GM18502 (cell line): ENCODE data around the gene VASH2.
A peak's percentile ranks its signal among the peaks of the same experiment; 100 is the strongest.
"Not testable (repeated sequence)": the region's sequence is repeated elsewhere in the genome, so short reads cannot be mapped to it uniquely, and the experiment has no call there.

Experiments used
- ATAC-seq: cut with Tn5 transposase; IDR thresholded peaks from one replicate; pipeline ENCODE4 v1.9.1; 2021; ENCODE audit warnings: mild to moderate bottlenecking; ENCODE audit not compliant: unreplicated experiment, poor library complexity

The VASH2 gene

GRCh38 chr1:212954514-212954913 lies 4.2 kb downstream of the VASH2 start:
- ATAC-seq: no peak

- ATAC-seq: no peak
Observed at GRCh38 chr1:212955098-212955497, 4.8 kb downstream of the VASH2 start.

- no peak for ATAC-seq
Observed at GRCh38 chr1:212955961-212956620, 5.8 kb downstream of the VASH2 start.

GRCh38 chr1:212957546-212957945 lies 7.2 kb downstream of the VASH2 start:
- ATAC-seq: no peak

- no peak for ATAC-seq
Observed at GRCh38 chr1:212958175-212958574, 7.8 kb downstream of the VASH2 start.

- peak; percentile 81 for ATAC-seq
Observed at GRCh38 chr1:212959266-212960220, 9.2 kb downstream of the VASH2 start.

- ATAC-seq: no peak
Observed at GRCh38 chr1:212960932-212961331, 10.6 kb downstream of the VASH2 start.

- no peak for ATAC-seq
Observed at GRCh38 chr1:212962509-212962908, 12.2 kb downstream of the VASH2 start.

GRCh38 chr1:212964102-212964501 lies 13.8 kb downstream of the VASH2 start:
- ATAC-seq: no peak

- ATAC-seq: not testable (repeated sequence)
Observed at GRCh38 chr1:212964993-212965392, 14.7 kb downstream of the VASH2 start.

GRCh38 chr1:212966616-212967015 lies 16.3 kb downstream of the VASH2 start:
- no peak for ATAC-seq

GRCh38 chr1:212967801-212968200 lies 17.5 kb downstream of the VASH2 start:
- ATAC-seq: peak; percentile 81

GRCh38 chr1:212968368-212968863 lies 18.1 kb downstream of the VASH2 start:
- ATAC-seq: peak; percentile 61

- no peak for ATAC-seq
Observed at GRCh38 chr1:212970085-212970484, 19.7 kb downstream of the VASH2 start.

GRCh38 chr1:212971312-212971711 lies 21.0 kb downstream of the VASH2 start:
- no peak for ATAC-seq

- ATAC-seq: no peak
Observed at GRCh38 chr1:212973426-212973825, 23.1 kb downstream of the VASH2 start.

- ATAC-seq: no peak
Observed at GRCh38 chr1:212973899-212974298, 23.6 kb downstream of the VASH2 start.

- no peak for ATAC-seq
Observed at GRCh38 chr1:212974711-212975110, 24.4 kb downstream of the VASH2 start.

GRCh38 chr1:212975111-212975918 lies 25.0 kb downstream of the VASH2 start:
- no peak for ATAC-seq

- ATAC-seq: no peak
Observed at GRCh38 chr1:212976586-212976985, 26.2 kb downstream of the VASH2 start.
